OCI-LY3 (cell line): ENCODE results near the gene TTLL11.

Experiments used
- H2AFZ ChIP-seq: fragments of 200-600, 300-600 bp; shearing (Covaris generic); 2 replicates; pipeline ENCODE4 v1.6.0; 2014; ENCODE audit warnings: antibody characterized with exemption, low read depth, low read length
- H3K27ac ChIP-seq: fragments of 200-600, 300-600 bp; sonication (generic); 2 replicates; pipeline ENCODE4 v1.5.1; 2014; ENCODE audit warnings: mild to moderate bottlenecking, low read length, moderate library complexity, mixed read lengths
- H3K27me3 ChIP-seq: fragments of 200-600, 300-600 bp; sonication (generic); 2 replicates; pipeline ENCODE4 v1.6.1; 2014; ENCODE audit warnings: low read depth, low read length, mixed read lengths
- H3K36me3 ChIP-seq: fragments of 200-600, 300-600 bp; sonication (generic); replicated peaks from 2 replicates; pipeline ENCODE3; 2014; ENCODE audit warnings: low read depth, low read length, mixed read lengths
- H3K4me1 ChIP-seq: fragments of 300-600, 200-600 bp; sonication (generic); 2 replicates; pipeline ENCODE4 v1.6.1; 2014; ENCODE audit warnings: low read length, mixed read lengths
- H3K4me2 ChIP-seq: fragments of 200-600, 300-600 bp; sonication (generic); 2 replicates; pipeline ENCODE4 v1.6.1; 2014; ENCODE audit warnings: low read length, mixed read lengths
- H3K4me3 ChIP-seq: fragments of 300-600, 200-600 bp; sonication (generic); 2 replicates; pipeline ENCODE4 v1.5.1; 2014; ENCODE audit warnings: antibody characterized with exemption, mild to moderate bottlenecking, low read length, moderate library complexity
- H3K79me2 ChIP-seq: fragments of 300-600, 200-600 bp; shearing (Covaris generic); 2 replicates; pipeline ENCODE4 v1.6.1; 2014; ENCODE audit warnings: mild to moderate bottlenecking, low read length, mixed read lengths
- H3K9ac ChIP-seq: fragments of 300-600, 200-600 bp; shearing (Covaris generic); 2 replicates; pipeline ENCODE4 v1.6.0; 2014; ENCODE audit warnings: mild to moderate bottlenecking, low read length, moderate library complexity
- H3K9me3 ChIP-seq: fragments of 200-600, 300-600 bp; shearing (Covaris generic); 2 replicates; pipeline ENCODE4 v1.6.1; 2014; ENCODE audit warnings: low read length, mixed read lengths; ENCODE audit not compliant: insufficient read depth
- H4K20me1 ChIP-seq: fragments of 200-600, 300-600 bp; sonication (generic); 2 replicates; pipeline ENCODE4 v1.6.1; 2016; ENCODE audit warnings: low read length, mixed read lengths; ENCODE audit not compliant: insufficient read depth
- CTCF ChIP-seq: fragments of 200-600, 300-600 bp; sonication (generic); IDR thresholded peaks from 2 replicates; pipeline ENCODE4 v1.5.1; 2014; ENCODE audit warnings: antibody characterized with exemption, low read length, low read depth
- EZH2phosphoT487 ChIP-seq: fragments of 200-600 bp; shearing (Covaris generic); IDR thresholded peaks from 2 replicates; pipeline ENCODE4 v1.6.1; 2018; ENCODE audit warnings: antibody characterized with exemption, mixed run types, low read depth

TTLL11 gene

GRCh38 chr9:121830441-121831140 is 262.5 kb downstream of the TTLL11 start:
- TF ChIP-seq CTCF, result no peak
- TF ChIP-seq EZH2phosphoT487, result no peak
- H3K4me1 ChIP-seq, result no peaks in the 10 kb centered on the region
- H3K4me2 ChIP-seq, result no peak overlapping the region
- H4K20me1 ChIP-seq, result no peaks in the 10 kb centered on the region
- no peaks in the 10 kb centered on the region for H3K27me3 ChIP-seq
- H3K9me3 ChIP-seq, result no peaks in the 10 kb centered on the region
- H3K79me2 ChIP-seq, result no peaks in the 10 kb centered on the region
- no peaks in the 10 kb centered on the region for H3K36me3 ChIP-seq
- H3K9ac ChIP-seq, result no peak overlapping the region
- no peak overlapping the region for H3K27ac ChIP-seq
- no peak overlapping the region for H3K4me3 ChIP-seq
- H2AFZ ChIP-seq, result no peak overlapping the region

GRCh38 chr9:121827251-121827967 is 265.7 kb downstream of the TTLL11 start:
- no peaks in the 10 kb centered on the region for H3K36me3 ChIP-seq
- peaks cover 6% of the 10 kb centered on the region for H3K4me1 ChIP-seq
- no peaks in the 10 kb centered on the region for H4K20me1 ChIP-seq
- H3K4me3 ChIP-seq, result no peak overlapping the region
- H3K9me3 ChIP-seq, result no peaks in the 10 kb centered on the region
- no peak overlapping the region for H3K9ac ChIP-seq
- TF ChIP-seq EZH2phosphoT487, result no peak
- TF ChIP-seq CTCF, result no peak
- no peak overlapping the region for H3K27ac ChIP-seq
- H3K4me2 ChIP-seq, result no peak overlapping the region
- H2AFZ ChIP-seq, result no peak overlapping the region
- no peaks in the 10 kb centered on the region for H3K79me2 ChIP-seq
- H3K27me3 ChIP-seq, result no peaks in the 10 kb centered on the region

- H3K27me3 ChIP-seq, result no peaks in the 10 kb centered on the region
- H3K36me3 ChIP-seq, result no peaks in the 10 kb centered on the region
- no peaks in the 10 kb centered on the region for H4K20me1 ChIP-seq
- no peak overlapping the region for H3K27ac ChIP-seq
- no peak overlapping the region for H3K9ac ChIP-seq
- H3K4me2 ChIP-seq, result no peak overlapping the region
- H2AFZ ChIP-seq, result no peak overlapping the region
- H3K79me2 ChIP-seq, result no peaks in the 10 kb centered on the region
- TF ChIP-seq CTCF (no peak), EZH2phosphoT487 (no peak)
- no peaks in the 10 kb centered on the region for H3K9me3 ChIP-seq
- peaks cover 13% of the 10 kb centered on the region for H3K4me1 ChIP-seq
- no peak overlapping the region for H3K4me3 ChIP-seq
Observed at GRCh38 chr9:121826711-121827110, 266.4 kb downstream of the TTLL11 start.

- H3K9ac ChIP-seq, result no peak overlapping the region
- H4K20me1 ChIP-seq, result no peaks in the 10 kb centered on the region
- no peak overlapping the region for H3K4me2 ChIP-seq
- no peaks in the 10 kb centered on the region for H3K9me3 ChIP-seq
- no peaks in the 10 kb centered on the region for H3K36me3 ChIP-seq
- H2AFZ ChIP-seq, result no peak overlapping the region
- H3K27me3 ChIP-seq, result no peaks in the 10 kb centered on the region
- no peak for TF ChIP-seq EZH2phosphoT487
- TF ChIP-seq CTCF, result no peak
- no peak overlapping the region for H3K27ac ChIP-seq
- H3K79me2 ChIP-seq, result no peaks in the 10 kb centered on the region
- no peak overlapping the region for H3K4me3 ChIP-seq
- H3K4me1 ChIP-seq, result peaks cover 18% of the 10 kb centered on the region
Observed at GRCh38 chr9:121825031-121825691, 267.9 kb downstream of the TTLL11 start.
